Measurements from ENCODE around the gene HNF1B. TPM values are rescaled to one million over a fixed set of nuclear protein-coding genes. Genes with fewer than 3 reads are reported as not detected.
A peak's percentile ranks its signal among the peaks of the same experiment; 100 is the strongest.

Gene HNF1B
- total RNA-seq, 2 donors from 2014 or later, result 2.7 to 7.0 TPM

DNA sequence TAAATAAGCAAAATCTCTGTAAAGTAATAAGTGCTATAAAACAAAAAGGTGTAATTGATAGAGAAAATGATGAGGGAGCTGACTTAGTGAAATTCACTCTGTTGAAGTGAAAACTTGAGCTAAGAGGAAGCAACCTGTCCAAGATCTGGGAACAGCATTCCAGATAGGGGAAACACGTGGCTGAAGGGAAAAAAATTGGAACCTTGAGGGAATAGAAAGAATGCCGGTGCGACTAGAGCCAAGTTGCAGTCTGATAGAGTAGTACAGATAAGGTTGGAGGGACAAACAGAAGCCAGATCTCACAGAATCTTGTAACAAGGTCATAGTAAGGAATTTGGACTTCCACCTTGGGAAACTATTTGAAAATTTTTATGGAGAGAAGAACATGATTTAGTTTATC, 101.0 kb downstream of the HNF1B start:
- no peaks in the 10 kb centered on the region for H3K27me3 ChIP-seq (replicated peaks; ENCODE audit: insufficient read depth)
- no peak for DNase-seq (ENCODE audit: low spot score)
- no peaks in the 10 kb centered on the region for H3K9me3 ChIP-seq
- peak overlapping the region; percentile 88 for H3K27ac ChIP-seq
- H3K36me3 ChIP-seq, result no peaks in the 10 kb centered on the region
- TF ChIP-seq POLR2A (IDR thresholded peaks at IDR 0.05) (no peak), POLR2AphosphoS5 (IDR thresholded peaks at IDR 0.05) (no peak)
- TF ChIP-seq, protein P1, sequence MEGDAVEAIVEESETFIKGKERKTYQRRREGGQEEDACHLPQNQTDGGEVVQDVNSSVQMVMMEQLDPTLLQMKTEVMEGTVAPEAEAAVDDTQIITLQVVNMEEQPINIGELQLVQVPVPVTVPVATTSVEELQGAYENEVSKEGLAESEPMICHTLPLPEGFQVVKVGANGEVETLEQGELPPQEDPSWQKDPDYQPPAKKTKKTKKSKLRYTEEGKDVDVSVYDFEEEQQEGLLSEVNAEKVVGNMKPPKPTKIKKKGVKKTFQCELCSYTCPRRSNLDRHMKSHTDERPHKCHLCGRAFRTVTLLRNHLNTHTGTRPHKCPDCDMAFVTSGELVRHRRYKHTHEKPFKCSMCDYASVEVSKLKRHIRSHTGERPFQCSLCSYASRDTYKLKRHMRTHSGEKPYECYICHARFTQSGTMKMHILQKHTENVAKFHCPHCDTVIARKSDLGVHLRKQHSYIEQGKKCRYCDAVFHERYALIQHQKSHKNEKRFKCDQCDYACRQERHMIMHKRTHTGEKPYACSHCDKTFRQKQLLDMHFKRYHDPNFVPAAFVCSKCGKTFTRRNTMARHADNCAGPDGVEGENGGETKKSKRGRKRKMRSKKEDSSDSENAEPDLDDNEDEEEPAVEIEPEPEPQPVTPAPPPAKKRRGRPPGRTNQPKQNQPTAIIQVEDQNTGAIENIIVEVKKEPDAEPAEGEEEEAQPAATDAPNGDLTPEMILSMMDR (IDR thresholded peaks at IDR 0.05), result no peak
- no peaks in the 10 kb centered on the region for H3K4me1 ChIP-seq (replicated peaks)
- intact Hi-C loops (cut with DNase I), result no loop called here
- peak overlapping the region in 1 of 2 donors; percentile 78 for H3K4me3 ChIP-seq
- WGBS, result 10% methylated on average over 3 of the region's 3 CpGs

DNA sequence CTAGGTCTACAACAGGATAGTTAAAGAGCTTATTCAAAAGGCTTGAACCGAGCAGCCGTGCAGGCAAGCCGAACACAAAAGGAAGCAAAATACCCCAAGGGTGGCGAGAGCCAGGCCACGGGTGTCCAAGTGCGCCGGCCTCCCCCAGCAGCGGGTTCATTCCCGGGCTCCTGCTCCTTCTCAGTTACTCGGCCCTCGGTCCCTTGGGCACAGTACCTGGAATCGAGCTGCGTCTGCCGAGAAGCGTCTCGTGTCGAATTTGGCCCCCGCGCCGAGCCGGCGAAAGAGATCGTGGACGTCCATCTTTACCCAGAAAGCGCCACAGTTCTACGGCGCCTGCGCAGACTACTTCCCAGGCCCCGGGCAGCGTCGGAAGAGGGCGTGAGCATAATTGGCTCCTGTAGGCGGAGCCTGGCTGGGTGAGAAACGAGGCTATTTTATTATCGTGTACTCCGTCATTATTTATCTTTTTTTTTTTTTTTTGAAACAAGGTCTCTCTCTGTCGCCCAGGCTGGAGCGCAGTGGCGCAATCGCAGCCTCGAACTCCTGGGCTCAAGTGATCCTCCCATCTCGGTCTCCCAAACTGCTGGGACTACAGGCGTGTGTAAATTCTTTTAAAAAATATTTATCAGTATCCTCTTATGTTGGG, 101.6 kb downstream of the HNF1B start, which contains the start of gene DDX52:
TSS of gene DDX52 (minus strand) at position 329 of the 649 bp plus-strand sequence. CDS start at position 303, 26 bp downstream.
- peak; percentile 91 for DNase-seq (ENCODE audit: low spot score)
- intact Hi-C loops (cut with DNase I), result no loop called here
- WGBS, result under 1% methylated on average over 43 of the region's 43 CpGs
- Histone ChIP-seq H3K4me3 (peak within 1 kb of the TSS; percentile 78 to 86), H3K36me3 (no peaks in the 10 kb centered on the region), H3K27ac (peak within 1 kb of the TSS; percentile 88), H3K4me1 (replicated peaks) (no peaks in the 10 kb centered on the region), H3K9me3 (no peaks in the 10 kb centered on the region), H3K27me3 (replicated peaks; ENCODE audit: insufficient read depth) (no peaks in the 10 kb centered on the region)
- peak; percentile 72 for TF ChIP-seq POLR2A (IDR thresholded peaks at IDR 0.05)
- TF ChIP-seq POLR2AphosphoS5 (IDR thresholded peaks at IDR 0.05), result peak; percentile 95
- TF ChIP-seq, protein P1 (IDR thresholded peaks at IDR 0.05), result peak in 2 of 4 experiments; percentile 15 to 35

DNA sequence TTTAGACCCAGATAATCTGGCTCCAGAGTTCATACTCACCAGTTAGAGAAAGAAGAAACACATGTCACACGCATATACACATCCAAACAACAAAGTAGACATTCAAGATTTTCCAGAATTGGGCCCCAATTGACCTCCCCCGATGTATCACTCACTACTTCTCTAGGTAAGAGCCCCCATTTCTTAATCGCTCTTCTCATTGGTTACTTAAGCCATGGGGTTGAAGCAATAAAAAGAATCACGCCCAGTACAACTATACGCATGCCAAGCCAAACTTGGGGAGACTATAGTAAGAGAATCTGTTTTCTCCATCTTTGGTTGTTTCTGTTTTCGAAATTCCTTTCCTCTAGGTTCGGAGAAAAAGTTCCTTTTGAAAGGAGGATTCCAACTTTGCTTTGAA, 102.2 kb downstream of the HNF1B start:
- Histone ChIP-seq H3K4me1 (replicated peaks) (no peaks in the 10 kb centered on the region), H3K4me3 (peak overlapping the region; percentile 78 to 86), H3K27me3 (replicated peaks; ENCODE audit: insufficient read depth) (no peaks in the 10 kb centered on the region), H3K9me3 (no peaks in the 10 kb centered on the region), H3K36me3 (no peaks in the 10 kb centered on the region), H3K27ac (peak overlapping the region; percentile 88)
- WGBS, result 1% methylated on average over 7 of the region's 7 CpGs
- DNase-seq (ENCODE audit: low spot score), result no peak
- TF ChIP-seq POLR2A (IDR thresholded peaks at IDR 0.05) (no peak), POLR2AphosphoS5 (IDR thresholded peaks at IDR 0.05) (no peak)
- TF ChIP-seq, protein P1 (IDR thresholded peaks at IDR 0.05), result no peak
- intact Hi-C loops (cut with DNase I), result no loop called here

DNA sequence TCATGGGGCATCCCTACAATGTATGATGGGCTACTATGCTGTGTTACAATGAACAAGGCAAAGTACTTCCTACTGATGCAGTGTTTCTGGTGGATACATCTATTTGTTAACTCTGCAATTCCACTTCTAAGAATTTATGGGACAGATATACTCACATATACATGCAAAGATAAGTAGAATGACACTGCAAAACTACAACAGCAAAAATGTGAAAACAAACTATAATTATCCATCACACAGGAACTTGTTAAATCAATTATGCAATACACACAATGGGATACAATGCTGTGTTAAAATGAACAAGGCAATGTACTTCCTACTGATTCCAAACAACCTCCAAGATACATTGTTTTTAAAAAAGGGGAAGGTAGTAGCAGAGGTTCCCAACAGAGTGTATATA, 104.8 kb downstream of the HNF1B start:
- H3K27ac ChIP-seq, result no peak overlapping the region
- no peak for DNase-seq (ENCODE audit: low spot score)

More for the DNA sequence above, 104.8 kb downstream of the HNF1B start:
- Histone ChIP-seq H3K4me1 (replicated peaks) (no peaks in the 10 kb centered on the region), H3K9me3 (no peaks in the 10 kb centered on the region), H3K27me3 (replicated peaks; ENCODE audit: insufficient read depth) (no peaks in the 10 kb centered on the region), H3K4me3 (no peak overlapping the region), H3K36me3 (no peaks in the 10 kb centered on the region)
- TF ChIP-seq POLR2AphosphoS5 (IDR thresholded peaks at IDR 0.05), result no peak
- no peak for TF ChIP-seq POLR2A (IDR thresholded peaks at IDR 0.05)
- TF ChIP-seq, protein P1 (IDR thresholded peaks at IDR 0.05), result no peak
- intact Hi-C loops (cut with DNase I), result no loop called here

All from prostate gland (tissue), 2 donors.